ENCODE data around the gene ARID3A. TPM values are rescaled to one million over a fixed set of nuclear protein-coding genes. Genes with fewer than 3 reads are reported as not detected.

The ARID3A gene
- total RNA-seq, 1 donor from 2014 or later, result 5.7 TPM

GRCh38 chr19:941292-942132 lies 15.7 kb downstream of the ARID3A start:
- intact Hi-C loops (cut with micrococcal nuclease), result no loop called here
- DNase-seq (no peak), ATAC-seq (no peak)

GRCh38 chr19:942133-942645 lies 16.4 kb downstream of the ARID3A start:
- intact Hi-C loops (cut with micrococcal nuclease), result no loop called here
- ATAC-seq, result no peak
- DNase-seq, result no peak

- no peak for ATAC-seq
- DNase-seq, result no peak
- intact Hi-C loops (cut with micrococcal nuclease), result no loop called here
Observed at GRCh38 chr19:943551-944170, 17.8 kb downstream of the ARID3A start.

GRCh38 chr19:944171-944567 lies 18.3 kb downstream of the ARID3A start:
- intact Hi-C loops (cut with micrococcal nuclease), result no loop called here
- DNase-seq, result no peak
- no peak for ATAC-seq

- intact Hi-C loops (cut with micrococcal nuclease), result no loop called here
- ATAC-seq, result no peak
Observed at GRCh38 chr19:944663-945241, 18.9 kb downstream of the ARID3A start.

GRCh38 chr19:945401-946252 lies 19.8 kb downstream of the ARID3A start:
- ATAC-seq, result no peak
- no peak for DNase-seq
- intact Hi-C loops (cut with micrococcal nuclease), result no loop called here

More at GRCh38 chr19:944663-945241, 18.9 kb downstream of the ARID3A start:
- DNase-seq, result no peak

- no peak for ATAC-seq
- intact Hi-C loops (cut with micrococcal nuclease), result no loop called here
- no peak for DNase-seq
Observed at GRCh38 chr19:947090-947706, 21.4 kb downstream of the ARID3A start.

- DNase-seq, result peak; percentile 79
- intact Hi-C loops (cut with micrococcal nuclease), result no loop called here
- ATAC-seq, result peak; percentile 75
Observed at GRCh38 chr19:947707-948539, 22.1 kb downstream of the ARID3A start.

GRCh38 chr19:948842-949496 lies 23.1 kb downstream of the ARID3A start:
- intact Hi-C loops (cut with micrococcal nuclease), result no loop called here
- ATAC-seq (no peak), DNase-seq (no peak)

GRCh38 chr19:950352-951066 lies 24.7 kb downstream of the ARID3A start:
- DNase-seq (no peak), ATAC-seq (no peak)
- intact Hi-C loops (cut with micrococcal nuclease), result no loop called here

- DNase-seq, result no peak
- intact Hi-C loops (cut with micrococcal nuclease), result no loop called here
- ATAC-seq, result no peak
Observed at GRCh38 chr19:952049-952679, 26.3 kb downstream of the ARID3A start.

GRCh38 chr19:952680-953444 lies 27.0 kb downstream of the ARID3A start:
- DNase-seq, result no peak
- ATAC-seq, result no peak
- intact Hi-C loops (cut with micrococcal nuclease), result no loop called here

- intact Hi-C loops (cut with micrococcal nuclease), result no loop called here
- no peak for ATAC-seq
- no peak for DNase-seq
Observed at GRCh38 chr19:953445-954271, 27.8 kb downstream of the ARID3A start.

- no peak for DNase-seq
- intact Hi-C loops (cut with micrococcal nuclease), result no loop called here
- ATAC-seq, result no peak
Observed at GRCh38 chr19:954272-954671, 28.4 kb downstream of the ARID3A start.
